Endothelial cell of umbilical vein (primary cell): ENCODE measurements around the gene RGSL1.
A peak's percentile ranks its signal among the peaks of the same experiment; 100 is the strongest.

Experiments
- EZH2 ChIP-seq: IDR thresholded peaks from 2 replicates; pipeline ENCODE4 v1.6.1; 2012; ENCODE audit warnings: borderline replicate concordance, low read depth, mild to moderate bottlenecking, moderate library complexity, low read length, inconsistent platforms; ENCODE audit not compliant: severe bottlenecking
- GATA2 ChIP-seq: IDR thresholded peaks from 2 replicates; pipeline ENCODE4 v1.7.0; 2011; ENCODE audit warnings: low read depth, mild to moderate bottlenecking, moderate library complexity, mixed read lengths, low read length; ENCODE audit not compliant: insufficient read length, insufficient read depth
- JUN ChIP-seq: IDR thresholded peaks from 2 replicates; pipeline ENCODE4 v1.6.1; 2011; ENCODE audit warnings: borderline replicate concordance, low read depth; ENCODE audit not compliant: insufficient read length, insufficient read depth
- MAX ChIP-seq: IDR thresholded peaks from 2 replicates; pipeline ENCODE4 v1.6.1; 2011; ENCODE audit not compliant: insufficient read depth, insufficient read length
- MYC ChIP-seq: IDR thresholded peaks from one replicate; pipeline ENCODE4 v1.6.1; 2011; ENCODE audit warnings: mild to moderate bottlenecking, low read depth, low read length
- POLR2A ChIP-seq: IDR thresholded peaks from 2 replicates; pipeline ENCODE4 v1.6.1; 2012; ENCODE audit warnings: low read depth, mild to moderate bottlenecking, control low read depth, low read length
- POLR2AphosphoS5 ChIP-seq: IDR thresholded peaks from 2 replicates; pipeline ENCODE4 v1.6.1; 2012; ENCODE audit warnings: low read depth, mild to moderate bottlenecking, control low read depth, low read length, moderate library complexity; ENCODE audit not compliant: insufficient read depth
- TF ChIP-seq, protein P1 (sequence below), 2 donors: IDR thresholded peaks; 1 replicate in 1 of 2; 2 replicates in 1 of 2; pipeline ENCODE4 v1.5.1; 2011; ENCODE audit warnings: low read length in 2 of 2, mild to moderate bottlenecking in 2 of 2, moderate library complexity in 2 of 2, control low read depth in 1 of 2, inconsistent platforms in 1 of 2, low read depth in 1 of 2; ENCODE audit not compliant: insufficient read depth in 1 of 2; ENCODE audit errors: extremely low read depth in 1 of 2

- TF ChIP-seq EZH2 = no peak
- no peak for TF ChIP-seq GATA2
- no peak for TF ChIP-seq POLR2A
- TF ChIP-seq, protein P1, sequence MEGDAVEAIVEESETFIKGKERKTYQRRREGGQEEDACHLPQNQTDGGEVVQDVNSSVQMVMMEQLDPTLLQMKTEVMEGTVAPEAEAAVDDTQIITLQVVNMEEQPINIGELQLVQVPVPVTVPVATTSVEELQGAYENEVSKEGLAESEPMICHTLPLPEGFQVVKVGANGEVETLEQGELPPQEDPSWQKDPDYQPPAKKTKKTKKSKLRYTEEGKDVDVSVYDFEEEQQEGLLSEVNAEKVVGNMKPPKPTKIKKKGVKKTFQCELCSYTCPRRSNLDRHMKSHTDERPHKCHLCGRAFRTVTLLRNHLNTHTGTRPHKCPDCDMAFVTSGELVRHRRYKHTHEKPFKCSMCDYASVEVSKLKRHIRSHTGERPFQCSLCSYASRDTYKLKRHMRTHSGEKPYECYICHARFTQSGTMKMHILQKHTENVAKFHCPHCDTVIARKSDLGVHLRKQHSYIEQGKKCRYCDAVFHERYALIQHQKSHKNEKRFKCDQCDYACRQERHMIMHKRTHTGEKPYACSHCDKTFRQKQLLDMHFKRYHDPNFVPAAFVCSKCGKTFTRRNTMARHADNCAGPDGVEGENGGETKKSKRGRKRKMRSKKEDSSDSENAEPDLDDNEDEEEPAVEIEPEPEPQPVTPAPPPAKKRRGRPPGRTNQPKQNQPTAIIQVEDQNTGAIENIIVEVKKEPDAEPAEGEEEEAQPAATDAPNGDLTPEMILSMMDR (IDR thresholded peaks at IDR 0.05; ENCODE audit: extremely low read depth in 1 of 2, insufficient read depth in 1 of 2, low read depth in 1 of 2, low read length in 2 of 2) = peak; percentile 85 to 88
- TF ChIP-seq POLR2AphosphoS5 = no peak
- no peak for TF ChIP-seq MAX
- no peak for TF ChIP-seq MYC
- no peak for TF ChIP-seq JUN
These were observed 145.8 kb downstream of the RGSL1 start for GRCh38 chr1:182595641-182596240.
